GM19452 (cell line): Measurements from ENCODE around the gene POFUT1.
"Not testable (repeated sequence)": the region's sequence is repeated elsewhere in the genome, so short reads cannot be mapped to it uniquely, and the experiment has no call there.

Source experiments
- ATAC-seq: cut with Tn5 transposase; IDR thresholded peaks from one replicate; pipeline ENCODE4 v1.9.1; 2021; ENCODE audit not compliant: unreplicated experiment

POFUT1 gene

GRCh38 chr20:32188376-32189122 is 19.1 kb upstream of the POFUT1 start:
- ATAC-seq: no peak

- no peak for ATAC-seq
Measured at GRCh38 chr20:32189123-32189410, 18.6 kb upstream of the POFUT1 start.

GRCh38 chr20:32189691-32190615 is 17.7 kb upstream of the POFUT1 start:
- ATAC-seq: no peak

- no peak for ATAC-seq
Measured at GRCh38 chr20:32190616-32191415, 16.9 kb upstream of the POFUT1 start.

DNA sequence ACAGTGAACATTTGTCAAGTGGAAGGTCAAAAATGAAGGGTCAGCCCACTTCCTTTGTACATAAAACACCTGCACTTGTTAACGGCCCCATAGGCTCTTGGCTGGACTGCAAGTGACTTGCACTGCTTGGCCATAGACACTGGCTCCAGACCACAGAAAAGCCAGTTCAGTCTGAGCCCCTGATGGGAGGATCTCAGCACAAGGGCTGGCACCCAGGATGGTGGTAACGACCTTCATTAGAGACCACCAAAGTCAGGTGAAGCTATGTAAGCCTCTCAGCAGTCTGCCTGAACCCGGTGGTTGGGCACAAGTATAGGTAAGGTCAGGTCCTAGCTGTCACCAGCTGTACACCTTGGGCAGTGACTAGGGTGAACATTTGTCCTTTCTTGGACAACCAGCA is 16.3 kb upstream of the POFUT1 start:
- ATAC-seq: no peak

GRCh38 chr20:32191873-32192272 is 15.8 kb upstream of the POFUT1 start:
- no peak for ATAC-seq

DNA sequence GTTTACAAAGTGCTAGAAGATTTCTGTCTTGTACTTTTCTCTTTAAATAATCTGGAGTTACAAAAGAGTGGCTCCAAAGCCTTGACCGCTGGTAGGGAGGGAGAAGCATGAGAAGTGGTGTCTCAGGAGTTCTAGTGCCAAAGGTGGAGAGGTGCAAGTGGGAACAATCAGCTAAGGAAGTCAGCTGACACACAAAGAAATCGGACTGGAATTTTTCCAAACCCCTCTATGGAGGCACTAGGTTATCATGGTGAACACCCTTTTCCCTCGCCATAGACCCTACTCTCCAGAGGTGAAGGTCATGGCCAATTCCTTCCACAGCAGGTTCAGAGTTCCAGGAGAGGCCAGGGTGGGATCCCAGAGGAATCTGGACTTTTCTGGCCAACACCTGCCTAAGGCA is 15.0 kb upstream of the POFUT1 start:
- ATAC-seq: no peak

DNA sequence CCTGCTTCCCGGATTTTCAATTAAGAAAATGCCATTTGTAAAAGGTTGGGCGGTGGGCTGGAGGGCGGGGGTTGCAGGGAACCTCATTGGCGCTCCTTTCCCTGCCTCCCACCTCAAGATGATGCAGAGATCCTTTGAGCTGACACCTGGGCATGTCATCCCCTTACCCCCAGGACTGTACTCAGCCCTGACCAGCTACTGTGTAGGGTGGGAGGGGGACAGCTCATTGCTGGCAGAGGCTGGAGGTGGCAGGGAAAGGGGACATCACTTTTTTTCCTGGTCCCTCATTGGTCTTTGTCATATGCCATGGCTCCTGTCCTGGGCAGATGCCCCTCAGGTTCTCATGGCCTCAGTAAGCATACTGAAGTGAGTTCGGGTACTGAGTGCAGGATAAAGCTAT is 14.3 kb upstream of the POFUT1 start:
- not testable (repeated sequence) for ATAC-seq

DNA sequence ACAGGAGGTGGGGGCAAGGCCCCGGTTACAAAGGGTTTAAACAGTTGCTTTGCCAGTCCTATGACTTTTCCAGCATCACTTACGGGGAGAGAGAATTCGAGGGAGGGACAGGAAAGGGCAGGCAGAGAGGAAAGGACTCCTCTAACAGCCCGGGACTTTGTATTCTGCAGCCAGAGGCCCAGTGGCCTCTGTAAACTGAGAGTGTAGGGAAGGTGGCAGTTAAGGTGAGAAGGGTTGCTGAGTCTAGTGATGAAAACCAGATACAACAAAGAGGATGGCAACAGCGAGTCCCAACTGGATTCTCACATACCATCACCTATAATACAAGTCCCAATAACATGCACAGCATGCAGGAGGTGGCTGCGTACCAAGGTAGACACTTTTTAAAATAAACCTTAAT is 13.7 kb upstream of the POFUT1 start:
- ATAC-seq: no peak

- ATAC-seq: no peak
Measured at GRCh38 chr20:32195581-32195980, 12.1 kb upstream of the POFUT1 start.

GRCh38 chr20:32196613-32197012 is 11.1 kb upstream of the POFUT1 start:
- not testable (repeated sequence) for ATAC-seq

GRCh38 chr20:32197136-32197535 is 10.5 kb upstream of the POFUT1 start:
- not testable (repeated sequence) for ATAC-seq

DNA sequence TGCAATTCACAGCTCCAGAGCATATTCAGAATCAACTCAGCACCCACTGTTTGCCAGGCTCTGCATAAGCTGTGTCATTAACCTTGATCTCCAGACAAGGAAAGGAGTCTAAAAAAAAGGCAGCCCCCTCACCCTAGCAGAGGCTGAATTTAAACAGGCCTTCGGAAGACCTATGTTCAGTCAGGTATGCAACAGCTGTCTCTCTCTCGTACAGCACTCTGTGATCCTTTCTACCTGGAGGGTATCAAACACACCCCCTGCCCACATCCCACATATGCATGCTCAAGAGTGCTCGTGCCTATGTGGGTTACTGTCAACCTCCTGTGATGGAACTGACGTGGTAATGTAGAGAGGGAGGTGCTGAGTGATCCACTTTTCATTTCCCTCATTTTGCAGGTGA is 8.7 kb upstream of the POFUT1 start:
- ATAC-seq: no peak

DNA sequence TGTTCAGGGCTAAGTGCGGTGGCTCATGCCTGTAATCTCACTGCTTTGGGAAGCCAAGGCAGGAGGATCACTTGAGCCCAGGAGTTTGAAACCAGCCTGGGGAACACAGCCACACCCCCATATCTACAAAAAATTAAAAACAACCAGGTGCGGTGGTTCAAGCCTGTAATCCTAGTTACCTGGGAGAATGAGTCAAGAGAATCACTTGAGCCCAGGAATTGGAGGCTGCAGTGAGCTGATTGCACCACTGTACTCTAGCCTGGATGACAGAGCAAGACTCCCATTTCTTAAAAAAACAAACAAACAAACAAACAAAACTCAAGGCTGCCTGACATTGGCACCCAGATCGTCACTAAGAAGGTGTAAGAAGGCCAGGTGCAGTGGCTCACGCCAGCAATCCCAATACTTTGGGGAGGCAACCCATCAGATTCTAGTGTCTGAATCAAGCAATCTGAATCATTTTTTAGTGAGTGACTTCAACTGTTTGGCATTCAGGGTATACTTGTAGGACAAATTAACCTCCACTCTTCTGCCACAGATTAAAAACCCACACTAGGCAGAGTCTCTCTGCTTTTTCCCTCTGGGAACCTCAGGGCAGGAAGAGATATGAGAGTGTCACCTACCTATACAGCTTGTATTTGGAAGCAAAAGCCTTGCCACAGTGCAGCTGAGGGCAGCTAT is 6.2 kb upstream of the POFUT1 start:
- ATAC-seq: no peak

DNA sequence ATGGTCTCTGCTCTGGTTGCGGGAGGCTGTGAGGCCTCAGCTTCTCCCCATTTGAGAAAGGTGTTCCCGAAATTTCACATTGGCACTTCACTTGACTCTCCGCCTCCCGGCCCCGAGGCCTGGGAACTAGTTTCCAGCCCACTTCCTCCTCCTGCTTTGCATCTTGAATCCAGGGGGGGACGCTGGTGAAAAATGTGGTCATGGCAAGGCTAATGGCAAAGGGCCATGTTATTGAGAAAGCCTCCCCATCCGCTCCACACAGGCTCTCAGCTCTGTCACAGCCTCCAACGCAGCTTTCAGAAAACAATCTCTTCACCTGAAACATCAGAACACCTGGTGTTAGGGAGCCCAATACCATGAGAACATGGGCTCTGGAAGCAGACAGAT is 5.7 kb upstream of the POFUT1 start:
- no peak for ATAC-seq

GRCh38 chr20:32203356-32204204 is 4.1 kb upstream of the POFUT1 start:
- ATAC-seq: no peak

DNA sequence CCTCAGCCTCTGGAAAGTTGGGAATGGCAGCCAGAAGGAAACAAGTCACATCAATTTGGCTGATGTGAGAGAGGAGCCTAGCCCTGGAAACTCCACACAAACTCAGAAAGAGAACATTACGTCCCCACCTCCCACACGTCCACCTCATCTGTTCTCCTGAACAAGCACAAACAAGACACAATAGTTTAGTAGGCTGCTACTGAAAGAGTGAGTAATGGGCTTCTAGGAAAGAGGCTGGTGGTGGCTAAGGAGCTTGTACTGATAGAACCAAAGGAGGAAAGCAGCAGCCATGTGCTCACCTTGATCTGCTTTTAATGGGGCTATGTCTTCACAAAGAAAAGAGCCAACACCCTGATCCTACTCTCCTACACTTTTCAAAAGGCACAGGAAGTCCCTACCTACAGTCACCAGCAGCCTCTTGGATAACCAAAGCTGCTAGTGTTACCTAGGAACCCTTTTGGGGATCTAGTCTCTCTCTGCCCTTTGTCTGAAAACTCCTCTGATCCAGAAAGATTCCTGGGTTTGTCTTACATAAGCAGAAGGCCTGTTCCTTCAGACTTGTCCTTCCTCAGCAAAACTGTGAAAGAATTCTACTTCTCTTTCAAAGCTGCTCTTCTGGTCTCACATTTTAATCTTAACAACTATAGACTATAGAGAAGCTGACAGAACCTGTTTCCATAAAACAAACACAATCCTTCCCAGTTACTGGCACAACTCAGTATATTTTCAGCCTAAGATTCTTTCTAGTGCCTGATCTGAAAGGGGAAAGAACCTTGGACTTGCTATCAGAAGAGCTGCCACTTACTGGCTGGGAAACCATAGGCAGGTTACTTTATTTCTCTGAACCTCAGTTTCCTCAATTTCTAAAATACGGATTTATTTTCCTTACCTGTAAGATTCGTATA is 3.2 kb upstream of the POFUT1 start:
- no peak for ATAC-seq

- ATAC-seq: no peak
Measured at GRCh38 chr20:32205110-32205842, 2.4 kb upstream of the POFUT1 start.
